ENCODE measurements around the gene TREML4. TPM values are rescaled to one million over a fixed set of nuclear protein-coding genes. Genes with fewer than 3 reads are reported as not detected.

TREML4 gene
- total and polyA plus RNA-seq, 4 donors = 0.08 to 0.31 TPM; not detected in 2

DNA sequence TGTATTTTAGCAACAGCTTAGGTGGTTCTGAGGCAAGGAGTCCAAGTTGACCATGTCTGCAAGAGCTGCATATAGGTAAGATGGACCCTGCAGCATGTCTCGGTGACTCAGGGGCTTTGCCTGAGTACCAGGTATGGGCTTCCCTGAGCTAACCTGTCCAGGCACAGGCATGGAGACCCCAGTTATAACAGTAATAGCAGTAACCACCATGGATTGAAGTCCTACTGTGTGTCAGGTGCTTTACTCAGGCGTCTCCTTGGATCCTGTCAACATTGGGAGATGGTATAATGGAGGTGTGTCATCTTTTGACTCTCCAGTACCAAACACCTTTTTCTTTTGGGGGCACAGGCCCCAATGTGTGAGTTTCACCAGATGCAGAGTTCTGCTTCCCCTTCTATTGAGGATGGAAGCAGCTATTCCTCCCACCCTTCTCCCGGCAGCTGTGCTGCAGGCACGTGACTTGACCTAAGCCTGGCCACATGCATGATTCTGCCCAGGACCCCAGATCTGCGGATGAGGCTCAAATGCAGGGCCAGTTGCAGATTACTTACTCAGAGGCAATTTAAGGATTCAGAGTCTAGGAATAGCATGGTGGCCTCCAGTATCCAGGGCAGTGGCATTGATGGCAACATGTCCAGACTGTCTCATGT, 44.6 kb downstream of the TREML4 start (continued):
- TF ChIP-seq, protein P1, sequence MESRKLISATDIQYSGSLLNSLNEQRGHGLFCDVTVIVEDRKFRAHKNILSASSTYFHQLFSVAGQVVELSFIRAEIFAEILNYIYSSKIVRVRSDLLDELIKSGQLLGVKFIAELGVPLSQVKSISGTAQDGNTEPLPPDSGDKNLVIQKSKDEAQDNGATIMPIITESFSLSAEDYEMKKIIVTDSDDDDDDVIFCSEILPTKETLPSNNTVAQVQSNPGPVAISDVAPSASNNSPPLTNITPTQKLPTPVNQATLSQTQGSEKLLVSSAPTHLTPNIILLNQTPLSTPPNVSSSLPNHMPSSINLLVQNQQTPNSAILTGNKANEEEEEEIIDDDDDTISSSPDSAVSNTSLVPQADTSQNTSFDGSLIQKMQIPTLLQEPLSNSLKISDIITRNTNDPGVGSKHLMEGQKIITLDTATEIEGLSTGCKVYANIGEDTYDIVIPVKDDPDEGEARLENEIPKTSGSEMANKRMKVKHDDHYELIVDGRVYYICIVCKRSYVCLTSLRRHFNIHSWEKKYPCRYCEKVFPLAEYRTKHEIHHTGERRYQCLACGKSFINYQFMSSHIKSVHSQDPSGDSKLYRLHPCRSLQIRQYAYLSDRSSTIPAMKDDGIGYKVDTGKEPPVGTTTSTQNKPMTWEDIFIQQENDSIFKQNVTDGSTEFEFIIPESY (IDR thresholded peaks at IDR 0.05) = no peak
- no peak for TF ChIP-seq RXRA (IDR thresholded peaks at IDR 0.05)
- TF ChIP-seq, protein P2, sequence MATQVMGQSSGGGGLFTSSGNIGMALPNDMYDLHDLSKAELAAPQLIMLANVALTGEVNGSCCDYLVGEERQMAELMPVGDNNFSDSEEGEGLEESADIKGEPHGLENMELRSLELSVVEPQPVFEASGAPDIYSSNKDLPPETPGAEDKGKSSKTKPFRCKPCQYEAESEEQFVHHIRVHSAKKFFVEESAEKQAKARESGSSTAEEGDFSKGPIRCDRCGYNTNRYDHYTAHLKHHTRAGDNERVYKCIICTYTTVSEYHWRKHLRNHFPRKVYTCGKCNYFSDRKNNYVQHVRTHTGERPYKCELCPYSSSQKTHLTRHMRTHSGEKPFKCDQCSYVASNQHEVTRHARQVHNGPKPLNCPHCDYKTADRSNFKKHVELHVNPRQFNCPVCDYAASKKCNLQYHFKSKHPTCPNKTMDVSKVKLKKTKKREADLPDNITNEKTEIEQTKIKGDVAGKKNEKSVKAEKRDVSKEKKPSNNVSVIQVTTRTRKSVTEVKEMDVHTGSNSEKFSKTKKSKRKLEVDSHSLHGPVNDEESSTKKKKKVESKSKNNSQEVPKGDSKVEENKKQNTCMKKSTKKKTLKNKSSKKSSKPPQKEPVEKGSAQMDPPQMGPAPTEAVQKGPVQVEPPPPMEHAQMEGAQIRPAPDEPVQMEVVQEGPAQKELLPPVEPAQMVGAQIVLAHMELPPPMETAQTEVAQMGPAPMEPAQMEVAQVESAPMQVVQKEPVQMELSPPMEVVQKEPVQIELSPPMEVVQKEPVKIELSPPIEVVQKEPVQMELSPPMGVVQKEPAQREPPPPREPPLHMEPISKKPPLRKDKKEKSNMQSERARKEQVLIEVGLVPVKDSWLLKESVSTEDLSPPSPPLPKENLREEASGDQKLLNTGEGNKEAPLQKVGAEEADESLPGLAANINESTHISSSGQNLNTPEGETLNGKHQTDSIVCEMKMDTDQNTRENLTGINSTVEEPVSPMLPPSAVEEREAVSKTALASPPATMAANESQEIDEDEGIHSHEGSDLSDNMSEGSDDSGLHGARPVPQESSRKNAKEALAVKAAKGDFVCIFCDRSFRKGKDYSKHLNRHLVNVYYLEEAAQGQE (IDR thresholded peaks at IDR 0.05) = no peak
- no peak for TF ChIP-seq YY1 (IDR thresholded peaks at IDR 0.05)
- TF ChIP-seq TAF1 (conservative IDR thresholded peaks at IDR 0.05) = no peak
- no peak for TF ChIP-seq SP1 (IDR thresholded peaks at IDR 0.05)
- no peak for TF ChIP-seq FOXA1 (IDR thresholded peaks at IDR 0.05)
- TF ChIP-seq GABPA (IDR thresholded peaks at IDR 0.05 in 1 of 2, conservative IDR thresholded peaks at IDR 0.05 in 1 of 2) = no peak

DNA sequence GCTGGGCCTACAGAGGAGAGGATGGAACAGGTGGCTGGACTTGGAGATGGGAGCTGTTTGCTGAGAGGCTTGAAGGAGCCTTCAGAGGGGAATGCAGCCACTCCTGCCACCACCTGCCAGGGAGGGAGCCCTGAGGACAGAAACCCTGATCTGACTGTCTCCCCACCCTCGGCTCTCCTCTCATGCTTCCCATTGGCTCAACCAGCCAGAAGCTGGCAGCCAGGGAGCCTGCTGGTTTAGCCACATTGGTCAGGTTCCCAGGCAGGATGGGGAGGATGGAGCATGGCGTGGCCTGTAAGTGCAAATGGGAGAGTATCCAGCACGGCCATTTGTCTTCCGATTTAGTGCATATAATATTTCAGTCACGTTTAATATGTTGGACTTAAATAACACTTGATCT, 45.6 kb downstream of the TREML4 start:
- TF ChIP-seq, protein P3, sequence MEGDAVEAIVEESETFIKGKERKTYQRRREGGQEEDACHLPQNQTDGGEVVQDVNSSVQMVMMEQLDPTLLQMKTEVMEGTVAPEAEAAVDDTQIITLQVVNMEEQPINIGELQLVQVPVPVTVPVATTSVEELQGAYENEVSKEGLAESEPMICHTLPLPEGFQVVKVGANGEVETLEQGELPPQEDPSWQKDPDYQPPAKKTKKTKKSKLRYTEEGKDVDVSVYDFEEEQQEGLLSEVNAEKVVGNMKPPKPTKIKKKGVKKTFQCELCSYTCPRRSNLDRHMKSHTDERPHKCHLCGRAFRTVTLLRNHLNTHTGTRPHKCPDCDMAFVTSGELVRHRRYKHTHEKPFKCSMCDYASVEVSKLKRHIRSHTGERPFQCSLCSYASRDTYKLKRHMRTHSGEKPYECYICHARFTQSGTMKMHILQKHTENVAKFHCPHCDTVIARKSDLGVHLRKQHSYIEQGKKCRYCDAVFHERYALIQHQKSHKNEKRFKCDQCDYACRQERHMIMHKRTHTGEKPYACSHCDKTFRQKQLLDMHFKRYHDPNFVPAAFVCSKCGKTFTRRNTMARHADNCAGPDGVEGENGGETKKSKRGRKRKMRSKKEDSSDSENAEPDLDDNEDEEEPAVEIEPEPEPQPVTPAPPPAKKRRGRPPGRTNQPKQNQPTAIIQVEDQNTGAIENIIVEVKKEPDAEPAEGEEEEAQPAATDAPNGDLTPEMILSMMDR (IDR thresholded peaks at IDR 0.05; ENCODE audit: low read depth, low read length, missing input control) = no peak
- TF ChIP-seq, protein P2 (IDR thresholded peaks at IDR 0.05) = no peak
- no peak for TF ChIP-seq EGR1 (IDR thresholded peaks at IDR 0.05; ENCODE audit: low read depth in 2 of 2)
- TF ChIP-seq, protein P4, sequence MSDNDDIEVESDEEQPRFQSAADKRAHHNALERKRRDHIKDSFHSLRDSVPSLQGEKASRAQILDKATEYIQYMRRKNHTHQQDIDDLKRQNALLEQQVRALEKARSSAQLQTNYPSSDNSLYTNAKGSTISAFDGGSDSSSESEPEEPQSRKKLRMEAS (IDR thresholded peaks at IDR 0.05) = no peak
- no peak for TF ChIP-seq SP1 (IDR thresholded peaks at IDR 0.05)
- TF ChIP-seq HNF4A (conservative IDR thresholded peaks at IDR 0.05) = no peak
- no peak for TF ChIP-seq RAD21 (IDR thresholded peaks at IDR 0.05)
- no peak for TF ChIP-seq FOXA2 (IDR thresholded peaks at IDR 0.05)
- no peak for TF ChIP-seq TAF1 (conservative IDR thresholded peaks at IDR 0.05)
- TF ChIP-seq JUND (IDR thresholded peaks at IDR 0.05) = no peak
- no peak for TF ChIP-seq HNF4G (IDR thresholded peaks at IDR 0.05)
- no peak for TF ChIP-seq FOXA1 (IDR thresholded peaks at IDR 0.05)
- no peak for TF ChIP-seq RXRA (IDR thresholded peaks at IDR 0.05)
- TF ChIP-seq, protein P5, sequence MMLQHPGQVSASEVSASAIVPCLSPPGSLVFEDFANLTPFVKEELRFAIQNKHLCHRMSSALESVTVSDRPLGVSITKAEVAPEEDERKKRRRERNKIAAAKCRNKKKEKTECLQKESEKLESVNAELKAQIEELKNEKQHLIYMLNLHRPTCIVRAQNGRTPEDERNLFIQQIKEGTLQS (IDR thresholded peaks at IDR 0.05) = no peak
- no peak overlapping the region for H3K4me3 ChIP-seq (ENCODE audit: low read depth in 1 of 3, low read length in 3 of 3)
- no peaks in the 10 kb centered on the region for H3K27me3 ChIP-seq (ENCODE audit: control insufficient read depth in 4 of 4, insufficient read depth in 4 of 4, low read length in 3 of 4)
- no peaks in the 10 kb centered on the region for H3K9me3 ChIP-seq (ENCODE audit: control insufficient read depth in 4 of 4, low read length in 3 of 4)
- DNase-seq (ENCODE audit: low spot score) = no peak
- H3K9ac ChIP-seq (ENCODE audit: low read depth in 1 of 2, low read length in 2 of 2) = no peak overlapping the region
- no peak overlapping the region for H3K27ac ChIP-seq (ENCODE audit: low read depth in 1 of 2, low read length in 2 of 2)
- H3K36me3 ChIP-seq (ENCODE audit: control insufficient read depth in 4 of 4, insufficient read depth in 3 of 4, low read depth in 1 of 4, low read length in 3 of 4) = no peaks in the 10 kb centered on the region
- H3K4me1 ChIP-seq (ENCODE audit: control insufficient read depth in 4 of 4, insufficient read depth in 4 of 4, low read length in 3 of 4) = peaks cover 0 to 2% (median 0%) of the 10 kb centered on the region in 4 donors
- 80% methylated on average over 5 of the region's 5 CpGs for WGBS
